Activated CD8-positive, alpha-beta memory T cell treated with anti-CD3 and anti-CD28 coated beads, Interleukin-2, amount 50 U/mL, for 48 hours (primary cell): ENCODE measurements around the gene HTT.

Experiments
- DNase-seq: peaks from one replicate; pipeline ENCODE4 v3.0.0-alpha.2; 2020

Gene HTT

DNA sequence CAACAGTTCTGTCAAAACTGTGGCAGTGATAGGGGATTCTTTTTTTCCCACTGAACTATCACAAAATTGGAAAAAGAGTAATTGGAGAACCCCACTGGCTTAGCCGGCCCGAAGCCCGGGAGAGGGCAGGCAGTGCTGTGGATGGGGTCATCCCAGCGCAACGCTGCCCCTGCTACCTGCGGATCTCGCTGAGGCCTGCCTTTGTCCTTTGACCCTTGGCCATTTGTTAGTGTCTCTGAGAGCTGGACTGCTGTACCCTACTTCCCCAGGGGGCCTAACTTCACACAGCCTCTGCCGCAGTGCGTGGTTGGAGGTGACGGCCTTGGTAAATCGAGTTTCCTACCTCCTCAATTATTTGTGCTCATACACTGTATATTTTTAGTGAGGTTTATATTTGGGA, 131.5 kb downstream of the HTT start:
- no peak for DNase-seq

DNA sequence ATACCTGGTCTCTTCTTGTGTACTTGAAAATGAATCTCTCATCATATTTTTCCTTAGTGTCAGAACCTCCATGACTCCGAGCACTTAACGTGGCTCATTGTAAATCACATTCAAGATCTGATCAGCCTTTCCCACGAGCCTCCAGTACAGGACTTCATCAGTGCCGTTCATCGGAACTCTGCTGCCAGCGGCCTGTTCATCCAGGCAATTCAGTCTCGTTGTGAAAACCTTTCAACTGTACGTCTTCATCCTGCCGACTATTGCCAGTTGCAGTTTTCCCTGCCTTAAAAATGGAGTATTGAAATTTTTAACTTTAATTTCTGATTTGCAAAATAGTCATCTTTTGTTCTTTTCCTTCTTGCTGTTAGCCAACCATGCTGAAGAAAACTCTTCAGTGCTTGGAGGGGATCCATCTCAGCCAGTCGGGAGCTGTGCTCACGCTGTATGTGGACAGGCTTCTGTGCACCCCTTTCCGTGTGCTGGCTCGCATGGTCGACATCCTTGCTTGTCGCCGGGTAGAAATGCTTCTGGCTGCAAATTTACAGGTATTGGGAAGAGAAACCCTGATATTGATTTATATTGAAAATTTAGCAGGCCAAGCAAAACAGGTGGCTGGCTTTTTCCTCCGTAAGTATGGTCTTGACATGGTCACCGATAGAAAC, 132.1 kb downstream of the HTT start:
- DNase-seq: no peak

DNA sequence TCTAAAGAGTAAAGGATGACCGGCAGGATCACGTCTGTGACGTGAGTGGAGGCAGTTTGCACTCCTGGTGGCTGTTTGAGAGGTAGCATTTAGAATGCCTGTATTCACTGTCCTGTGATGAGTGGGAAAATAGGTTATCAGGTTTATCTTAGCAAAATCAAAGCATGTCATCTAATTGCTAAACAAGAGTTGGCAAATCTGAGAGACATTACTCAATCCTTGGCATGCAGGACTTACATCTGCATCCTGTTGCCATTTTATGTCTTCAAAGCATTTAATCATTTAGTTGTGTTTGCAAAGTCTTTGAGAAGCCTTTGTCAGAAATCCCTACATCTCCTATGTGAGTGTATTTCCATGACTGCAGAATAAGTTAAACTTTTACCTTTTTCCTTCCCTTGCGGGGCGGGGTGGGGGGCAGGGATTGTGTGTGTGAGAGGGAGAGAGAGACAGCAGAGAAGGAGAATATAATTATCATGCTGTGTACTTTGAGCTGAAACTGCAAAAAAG, 133.1 kb downstream of the HTT start:
- DNase-seq: no peak

DNA sequence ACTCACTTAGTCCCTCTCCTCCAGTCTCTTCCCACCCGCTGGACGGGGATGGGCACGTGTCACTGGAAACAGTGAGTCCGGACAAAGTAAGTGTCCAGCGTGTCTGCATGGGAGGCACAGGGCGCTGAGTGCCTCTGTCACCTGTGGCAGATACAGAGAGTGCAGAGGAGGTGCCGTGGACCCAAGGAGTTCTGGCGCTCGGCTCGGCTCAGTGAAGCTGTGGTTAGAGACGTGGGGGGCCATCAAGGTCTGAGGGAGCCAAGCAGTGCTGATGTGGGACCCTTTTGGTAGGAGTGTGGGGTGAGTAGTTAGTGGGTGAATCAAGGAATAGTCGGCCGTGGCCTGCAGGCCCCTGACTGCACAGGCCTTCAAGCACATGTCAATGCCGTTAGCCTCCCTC, 134.3 kb downstream of the HTT start:
- DNase-seq: no peak

DNA sequence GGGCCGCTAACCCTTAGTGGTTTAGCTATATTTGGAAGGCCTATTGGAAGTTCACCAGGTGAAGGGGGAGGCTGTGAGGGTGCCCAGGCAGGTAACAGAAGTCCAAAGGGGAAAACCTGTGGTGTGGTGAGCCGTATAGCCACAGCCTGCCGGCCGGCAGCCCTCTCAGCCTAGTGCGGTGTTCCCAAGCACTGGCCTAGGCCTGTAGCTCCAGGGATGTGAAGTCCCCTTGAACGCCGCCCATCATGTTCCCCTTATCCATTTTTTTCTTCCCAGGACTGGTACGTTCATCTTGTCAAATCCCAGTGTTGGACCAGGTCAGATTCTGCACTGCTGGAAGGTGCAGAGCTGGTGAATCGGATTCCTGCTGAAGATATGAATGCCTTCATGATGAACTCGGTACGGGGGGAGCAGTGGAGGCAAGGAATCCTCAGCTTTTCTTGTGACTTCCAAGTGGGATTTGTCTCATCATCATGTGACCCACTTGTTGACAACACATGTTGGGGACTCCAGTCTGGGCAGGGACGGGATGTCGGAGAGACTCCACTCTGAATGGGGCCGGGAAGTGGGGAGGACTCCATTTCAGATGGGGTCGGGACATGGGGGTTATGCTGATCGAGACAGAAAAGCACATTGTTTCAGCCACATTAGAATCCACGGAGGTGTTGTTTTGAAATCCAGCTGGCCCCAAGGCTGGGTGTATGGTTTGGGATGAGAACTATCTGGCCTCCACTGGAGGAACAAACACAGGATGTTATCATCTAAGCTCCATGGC, 135.3 kb downstream of the HTT start:
- no peak for DNase-seq

DNA sequence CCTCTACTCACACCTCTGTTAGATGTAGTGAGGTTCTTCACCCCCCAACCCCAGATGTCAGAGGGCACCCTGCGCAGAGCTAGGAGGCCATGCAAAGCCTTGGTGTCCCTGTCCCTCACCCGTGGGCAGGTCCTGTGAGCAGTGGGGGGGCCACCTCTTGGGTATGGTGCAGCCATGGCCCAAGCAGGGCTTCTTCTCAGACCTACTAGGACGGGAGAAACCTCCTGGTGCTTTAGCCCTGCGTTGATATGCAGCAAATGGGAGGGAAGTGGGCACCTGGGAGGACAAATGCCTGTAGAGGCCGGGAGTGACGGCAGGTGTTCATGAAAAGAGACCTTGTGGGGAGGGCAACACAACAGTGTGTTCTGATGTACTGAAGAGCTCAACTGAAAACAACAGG, 136.0 kb downstream of the HTT start:
- DNase-seq: no peak

DNA sequence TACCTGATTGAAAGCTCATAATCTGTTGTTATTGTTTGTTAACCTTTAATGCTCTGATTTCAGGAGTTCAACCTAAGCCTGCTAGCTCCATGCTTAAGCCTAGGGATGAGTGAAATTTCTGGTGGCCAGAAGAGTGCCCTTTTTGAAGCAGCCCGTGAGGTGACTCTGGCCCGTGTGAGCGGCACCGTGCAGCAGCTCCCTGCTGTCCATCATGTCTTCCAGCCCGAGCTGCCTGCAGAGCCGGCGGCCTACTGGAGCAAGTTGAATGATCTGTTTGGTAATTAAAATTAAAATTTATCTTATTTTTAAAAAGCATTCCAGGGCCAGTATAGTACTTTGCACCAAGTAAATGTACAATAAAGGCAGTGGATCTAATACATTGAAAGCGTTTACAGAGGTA, 137.4 kb downstream of the HTT start:
- no peak for DNase-seq

DNA sequence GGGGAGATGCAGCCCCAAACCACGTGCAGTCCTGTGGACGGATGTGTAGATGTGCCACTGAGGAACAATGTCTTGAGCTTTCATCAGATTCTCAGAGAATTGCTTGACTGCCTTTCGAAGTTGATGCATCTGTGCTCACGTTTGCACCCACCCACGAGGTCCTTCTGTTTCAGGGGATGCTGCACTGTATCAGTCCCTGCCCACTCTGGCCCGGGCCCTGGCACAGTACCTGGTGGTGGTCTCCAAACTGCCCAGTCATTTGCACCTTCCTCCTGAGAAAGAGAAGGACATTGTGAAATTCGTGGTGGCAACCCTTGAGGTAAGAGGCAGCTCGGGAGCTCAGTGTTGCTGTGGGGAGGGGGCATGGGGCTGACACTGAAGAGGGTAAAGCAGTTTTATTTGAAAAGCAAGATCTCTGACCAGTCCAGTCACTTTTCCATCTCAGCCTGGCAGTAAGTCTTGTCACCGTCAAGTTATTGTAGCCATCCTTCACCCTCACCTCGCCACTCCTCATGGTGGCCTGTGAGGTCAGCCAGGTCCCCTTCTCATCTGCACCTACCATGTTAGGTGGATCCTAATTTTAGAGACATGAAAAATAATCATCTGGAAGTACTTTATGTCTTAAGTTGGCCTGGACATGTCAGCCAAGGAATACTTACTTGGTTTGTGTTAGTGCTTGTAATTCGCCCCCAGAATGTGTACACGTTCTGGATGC, 138.1 kb downstream of the HTT start:
- DNase-seq: no peak

DNA sequence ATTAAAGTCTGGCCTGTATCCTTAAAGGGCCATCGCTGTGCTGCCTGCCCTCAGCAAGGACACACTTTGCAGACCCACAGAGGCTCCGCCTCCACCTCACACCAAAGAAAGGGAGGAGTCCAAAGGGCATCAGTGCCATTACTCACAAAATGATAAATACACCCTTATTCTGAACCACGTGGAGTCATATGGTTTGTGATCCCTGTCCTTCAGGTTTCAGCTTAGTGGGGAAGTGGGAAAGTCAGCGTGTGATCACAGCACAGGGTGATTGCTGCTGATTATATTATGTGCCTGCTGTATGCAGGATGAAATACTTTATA, 138.6 kb downstream of the HTT start:
- DNase-seq: no peak

DNA sequence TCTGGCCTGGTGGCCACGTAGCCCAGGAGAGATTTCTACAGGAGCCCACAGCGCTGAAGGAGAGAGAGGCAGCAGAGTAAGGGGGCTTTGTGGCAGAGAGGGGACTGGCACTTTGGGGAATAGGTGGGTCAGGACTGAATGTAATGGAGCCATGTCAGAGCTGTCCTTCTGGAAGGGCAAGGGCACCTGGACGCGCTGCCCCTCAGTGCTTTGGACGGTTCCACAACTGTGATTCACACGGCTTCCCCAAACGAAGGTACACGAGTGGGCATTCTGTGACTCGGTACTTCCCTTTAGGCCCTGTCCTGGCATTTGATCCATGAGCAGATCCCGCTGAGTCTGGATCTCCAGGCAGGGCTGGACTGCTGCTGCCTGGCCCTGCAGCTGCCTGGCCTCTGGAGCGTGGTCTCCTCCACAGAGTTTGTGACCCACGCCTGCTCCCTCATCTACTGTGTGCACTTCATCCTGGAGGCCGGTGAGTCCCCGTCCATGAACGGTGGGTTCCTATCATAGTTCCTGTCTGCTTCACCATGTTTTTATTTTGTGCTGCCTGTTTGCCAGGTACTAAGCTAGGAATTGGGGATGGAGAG, 139.3 kb downstream of the HTT start:
- no peak for DNase-seq

DNA sequence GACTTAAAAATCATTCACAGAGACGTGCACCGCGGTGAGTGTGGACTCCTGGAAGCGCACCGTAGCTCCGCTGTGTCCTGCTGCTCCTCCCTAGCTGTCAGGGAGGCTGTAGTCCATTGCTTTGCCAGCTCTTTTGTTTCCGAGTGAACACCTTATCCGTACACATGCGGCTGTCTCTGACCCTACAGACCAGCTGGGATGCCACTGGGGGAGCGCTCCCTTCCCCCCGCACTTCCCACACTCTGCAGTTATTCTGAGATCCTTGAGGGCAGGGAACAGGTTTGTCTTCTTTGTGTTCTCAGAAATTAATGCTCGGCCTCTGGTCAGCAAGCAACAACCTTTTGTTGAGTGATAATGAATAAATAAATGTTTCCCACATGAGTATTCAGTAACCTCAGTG, 140.8 kb downstream of the HTT start:
- DNase-seq: no peak

DNA sequence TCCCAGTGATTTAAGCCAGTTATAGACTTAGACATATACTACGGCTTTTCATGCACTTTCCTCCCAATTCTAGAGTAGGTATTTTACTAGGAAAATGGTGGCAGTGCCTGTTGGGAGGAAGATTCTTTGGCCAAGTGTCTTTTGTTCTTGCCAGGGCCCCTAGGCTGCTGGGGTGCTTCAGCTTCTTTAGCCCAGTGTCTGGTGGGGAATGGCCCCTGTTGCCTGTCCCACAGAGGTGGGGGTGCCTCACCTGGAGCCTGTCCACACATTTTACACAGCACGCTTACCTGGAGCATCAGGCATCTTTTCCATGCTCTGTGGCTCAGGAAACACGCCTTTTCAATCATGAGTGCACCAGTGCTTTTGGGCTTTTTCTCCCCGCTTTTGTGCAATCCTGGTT, 141.3 kb downstream of the HTT start:
- no peak for DNase-seq

DNA sequence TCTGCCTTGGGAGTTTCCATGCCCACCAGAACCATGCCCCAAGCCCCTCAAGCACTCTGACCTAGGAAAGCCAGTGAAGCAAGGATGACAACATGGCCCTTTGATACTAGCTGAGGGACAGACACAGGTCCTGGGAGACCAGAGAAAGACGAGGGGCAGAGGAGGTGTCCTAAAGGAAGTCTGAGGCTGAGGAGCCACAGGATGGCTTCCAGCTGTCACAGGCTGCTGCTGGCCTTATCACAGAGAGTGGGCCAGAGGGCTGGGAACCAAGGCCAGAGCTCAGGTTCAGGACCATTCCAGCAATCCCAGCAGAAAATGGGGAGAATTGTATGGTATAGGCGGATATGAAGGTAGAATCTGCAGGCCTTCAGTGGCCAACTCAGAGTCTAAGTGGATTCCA, 142.8 kb downstream of the HTT start:
- DNase-seq: no peak

DNA sequence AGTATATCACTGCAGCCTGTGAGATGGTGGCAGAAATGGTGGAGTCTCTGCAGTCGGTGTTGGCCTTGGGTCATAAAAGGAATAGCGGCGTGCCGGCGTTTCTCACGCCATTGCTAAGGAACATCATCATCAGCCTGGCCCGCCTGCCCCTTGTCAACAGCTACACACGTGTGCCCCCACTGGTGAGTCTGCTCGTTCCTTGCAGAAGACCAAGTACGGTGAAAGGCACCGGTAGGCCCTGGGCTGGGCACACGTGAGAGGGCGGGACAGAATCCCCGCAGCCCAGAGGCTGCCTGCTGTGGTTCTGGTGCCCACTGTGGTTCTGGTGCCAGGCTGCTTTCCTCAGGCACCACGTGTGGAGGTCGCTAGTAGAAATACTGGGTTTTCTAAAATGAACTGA, 143.3 kb downstream of the HTT start:
- no peak for DNase-seq

DNA sequence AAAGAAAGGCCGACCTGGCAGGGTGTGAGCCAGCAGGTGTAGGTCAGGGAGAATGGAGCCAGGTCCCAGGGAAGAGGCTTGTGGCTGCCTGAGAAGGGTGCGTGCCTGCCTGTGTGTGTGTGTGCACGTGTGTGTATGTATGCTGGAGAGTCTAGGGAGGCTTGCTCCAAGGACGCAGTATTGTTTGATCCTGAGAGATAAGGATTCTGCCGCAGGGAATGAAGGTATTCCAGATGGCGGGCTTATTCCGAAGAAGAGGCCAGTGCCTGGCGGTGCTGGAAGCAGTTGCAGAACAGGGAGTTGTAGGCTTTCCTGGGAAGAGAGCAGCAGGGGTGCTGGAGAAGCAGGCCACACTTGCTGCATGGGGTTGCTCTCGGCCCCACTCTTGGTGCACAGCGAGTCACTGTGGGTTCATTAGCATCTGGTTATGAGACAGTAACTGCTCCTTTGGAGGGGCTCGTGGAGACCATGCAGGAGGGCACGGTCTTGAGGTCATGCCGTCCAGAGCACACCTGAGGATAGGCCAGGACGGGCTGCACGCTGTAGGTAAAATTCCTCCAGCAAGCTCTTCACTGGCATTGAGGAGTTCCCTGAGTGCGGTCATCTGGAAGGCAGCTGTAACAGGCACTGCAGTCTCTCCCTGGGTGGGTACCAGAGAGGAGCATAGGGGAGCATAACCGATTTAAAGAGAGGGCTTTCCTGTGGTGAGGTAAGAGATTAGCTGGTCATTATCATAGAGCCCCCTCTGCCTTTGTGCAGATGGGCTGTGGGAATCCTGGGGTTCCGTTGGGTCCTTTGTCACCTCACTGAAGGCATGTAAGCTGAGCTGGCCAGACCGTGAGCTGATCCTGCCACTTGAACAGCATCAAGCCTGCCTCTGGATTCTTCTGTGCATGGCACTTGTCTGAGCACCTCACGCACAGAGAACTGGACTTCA, 144.6 kb downstream of the HTT start:
- DNase-seq: no peak

DNA sequence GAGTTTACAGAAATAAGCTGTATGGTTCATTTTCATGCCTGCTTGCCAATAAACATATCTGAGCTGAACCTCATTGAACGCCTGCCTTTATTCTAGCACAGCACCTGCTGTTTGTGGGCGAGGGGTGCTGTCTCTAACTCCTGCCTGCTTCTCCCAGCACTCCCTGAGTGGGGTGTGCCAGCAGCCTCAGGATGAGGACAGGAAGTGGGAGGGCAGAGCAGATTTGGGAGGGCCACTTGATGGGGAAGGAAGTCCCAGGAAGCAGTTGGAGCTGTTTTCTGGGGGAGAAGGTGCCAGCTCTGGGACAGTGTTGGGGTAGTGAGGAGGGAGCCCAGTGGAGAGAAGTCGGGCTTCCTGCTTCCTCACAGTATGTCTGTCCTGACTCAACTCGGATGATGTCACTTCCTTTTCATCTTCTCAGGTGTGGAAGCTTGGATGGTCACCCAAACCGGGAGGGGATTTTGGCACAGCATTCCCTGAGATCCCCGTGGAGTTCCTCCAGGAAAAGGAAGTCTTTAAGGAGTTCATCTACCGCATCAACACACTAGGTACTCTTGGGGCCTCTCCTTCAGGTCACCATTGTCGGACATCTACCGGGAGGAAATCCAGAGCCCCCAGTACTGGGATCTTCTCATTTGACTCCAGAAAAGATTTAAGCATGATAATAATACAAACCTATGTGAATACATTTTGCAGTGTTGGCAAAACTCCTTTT, 145.4 kb downstream of the HTT start:
- no peak for DNase-seq

DNA sequence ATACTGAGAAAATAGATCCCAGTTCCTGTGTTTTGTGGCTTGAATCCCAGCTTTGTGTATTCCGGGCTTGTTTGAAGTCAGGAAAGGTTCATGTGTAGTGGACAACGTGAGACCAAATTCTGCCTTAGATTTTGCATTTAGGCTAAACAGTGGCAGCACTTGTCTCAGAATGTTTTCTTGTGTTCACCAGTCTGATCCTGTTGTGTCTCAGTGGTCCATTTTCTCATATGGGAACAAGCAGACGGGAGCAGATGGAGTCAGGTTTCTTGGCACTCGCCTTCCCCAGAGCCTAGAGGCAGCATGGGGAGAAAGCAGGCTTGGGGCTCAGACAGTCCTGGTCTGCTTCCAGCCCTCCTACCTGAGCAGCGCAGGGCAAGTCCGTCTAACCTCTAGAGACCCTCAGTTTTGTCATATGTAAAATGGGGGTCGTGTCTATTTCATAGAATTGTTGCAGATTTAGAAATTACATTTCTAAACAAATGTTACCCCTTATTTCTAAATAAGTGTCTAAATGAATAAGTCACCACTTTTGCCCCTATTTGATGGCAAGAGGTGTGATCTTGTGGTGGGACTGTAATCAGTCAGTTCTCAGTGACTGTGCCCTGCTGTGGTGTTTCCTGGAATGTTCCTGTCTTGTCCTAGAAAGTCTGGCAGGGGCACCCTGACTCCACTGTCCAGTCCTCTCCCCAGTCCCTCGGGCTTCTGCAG, 146.1 kb downstream of the HTT start:
- DNase-seq: no peak

DNA sequence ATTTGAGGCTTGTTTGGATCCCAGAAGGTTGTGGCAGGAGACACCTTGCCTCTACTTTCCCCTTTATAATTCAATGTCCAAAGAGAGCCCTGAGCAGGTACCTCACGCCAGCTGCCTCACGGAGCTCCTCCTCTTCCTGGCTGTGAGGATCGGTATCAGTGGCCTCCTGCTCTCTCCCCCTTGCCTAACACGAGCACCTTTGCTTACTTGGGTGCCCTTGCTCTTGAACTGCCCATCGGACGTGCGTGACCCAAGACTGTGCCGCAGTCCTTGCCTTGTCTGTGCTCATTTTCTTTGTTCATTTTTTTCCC, 146.7 kb downstream of the HTT start:
- DNase-seq: no peak

DNA sequence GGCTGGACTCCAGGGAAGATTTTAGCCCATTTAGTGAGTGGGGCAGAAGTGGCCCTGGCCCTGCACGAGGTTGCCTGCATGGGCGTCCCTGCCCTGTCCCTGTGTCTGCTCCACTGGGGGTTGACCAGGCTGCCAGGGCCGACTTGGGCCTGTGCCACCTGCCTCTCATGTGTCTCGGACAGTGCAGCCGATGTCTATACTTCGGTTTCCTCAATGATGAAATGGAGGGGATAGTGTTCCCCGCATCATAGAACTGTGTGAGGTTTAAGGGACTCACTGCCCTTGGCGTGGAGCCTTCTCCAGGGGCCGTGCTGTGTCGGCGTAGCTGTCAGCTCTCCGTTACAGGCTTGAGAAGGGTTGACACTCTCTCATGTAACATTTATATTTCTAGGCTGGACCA, 147.5 kb downstream of the HTT start:
- no peak for DNase-seq

DNA sequence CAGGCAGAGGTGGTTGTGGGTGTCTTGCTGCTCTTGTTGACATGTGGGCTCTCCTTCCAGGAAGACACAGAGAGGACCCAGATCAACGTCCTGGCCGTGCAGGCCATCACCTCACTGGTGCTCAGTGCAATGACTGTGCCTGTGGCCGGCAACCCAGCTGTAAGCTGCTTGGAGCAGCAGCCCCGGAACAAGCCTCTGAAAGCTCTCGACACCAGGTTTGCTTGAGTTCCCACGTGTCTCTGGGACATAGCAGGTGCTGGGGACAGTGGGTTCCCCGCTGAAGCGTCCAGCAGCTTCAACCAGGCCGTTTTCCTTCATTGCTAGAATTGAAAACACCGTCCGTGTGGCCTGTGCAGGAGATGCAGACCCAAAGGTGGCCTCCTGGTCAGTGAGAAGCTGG, 148.9 kb downstream of the HTT start:
- DNase-seq: no peak

DNA sequence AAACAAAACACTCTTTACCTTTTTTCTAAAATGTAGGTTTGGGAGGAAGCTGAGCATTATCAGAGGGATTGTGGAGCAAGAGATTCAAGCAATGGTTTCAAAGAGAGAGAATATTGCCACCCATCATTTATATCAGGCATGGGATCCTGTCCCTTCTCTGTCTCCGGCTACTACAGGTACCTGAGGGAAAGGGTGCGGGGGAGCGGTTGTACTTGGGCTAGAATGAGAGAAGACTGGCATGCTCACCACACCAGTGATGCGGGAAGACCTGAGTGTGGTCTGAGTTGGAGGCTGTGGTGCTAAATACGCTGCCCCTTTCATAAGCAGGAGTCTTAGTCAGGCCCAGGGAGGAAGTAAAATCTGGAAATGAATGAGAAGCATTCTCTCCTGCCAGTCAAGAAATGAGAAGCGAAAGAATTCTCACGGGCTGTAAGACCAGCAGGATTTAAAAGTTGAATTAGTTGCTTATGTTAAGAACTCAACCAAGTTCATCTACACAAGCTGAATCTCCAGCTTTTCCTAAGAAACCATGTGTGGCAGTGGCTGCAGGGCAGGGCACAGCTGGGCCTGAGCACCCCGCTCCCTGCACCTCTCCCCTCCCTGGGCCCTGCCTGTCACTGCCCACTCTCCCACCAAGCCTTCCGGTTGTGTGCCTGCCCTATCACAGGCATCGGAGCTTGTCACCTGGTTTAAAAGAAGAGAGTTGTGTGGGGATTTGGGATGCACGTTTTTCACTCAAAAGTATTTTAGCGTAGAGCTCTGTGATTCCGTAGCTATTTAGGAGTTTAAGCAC, 149.7 kb downstream of the HTT start:
- DNase-seq: no peak
